Heart left ventricle (tissue), 16 donors: Measurements from ENCODE around the gene MOSPD3. TPM values are rescaled to one million over a fixed set of nuclear protein-coding genes. Genes with fewer than 3 reads are reported as not detected.
A peak's percentile ranks its signal among the peaks of the same experiment; 100 is the strongest.

ENCODE experiments used
- ATAC-seq, 4 donors: fragments of 200-7000 bp; cut with Tn5 transposase; one replicate each; pipeline ENCODE4 v1.9.1; 2020 to 2022; ENCODE audit warnings: moderate library complexity in 4 of 4, mild to moderate bottlenecking in 3 of 4, moderate number of reproducible peaks in 1 of 4
- DNase-seq, 5 donors: peaks; one replicate each; pipeline ENCODE4 v3.0.0-alpha.2; 2020
- H3K27ac ChIP-seq, 12 donors: fragments of 200-600 bp; sonication (generic) in 4 of 12; one replicate each; pipeline versions ENCODE4 v1.5.0 to v1.8.0; 2016 to 2022; ENCODE audit warnings: mild to moderate bottlenecking in 2 of 12
- H3K27me3 ChIP-seq, 9 donors: fragments of 200-600 bp; sonication (generic) in 2 of 9; one replicate each; pipeline versions ENCODE4 v1.5.1 to v1.8.0; 2016 to 2022; ENCODE audit warnings: mild to moderate bottlenecking in 3 of 9
- H3K36me3 ChIP-seq, 9 donors: fragments of 200-600 bp; sonication (generic) in 2 of 9; one replicate each; pipeline versions ENCODE4 v1.5.0 to v1.8.0; 2018 to 2022; ENCODE audit warnings: mild to moderate bottlenecking in 2 of 9
- H3K4me1 ChIP-seq, 12 donors: fragments of 200-600 bp; sonication (generic) in 4 of 12; one replicate each; pipeline versions ENCODE4 v1.5.0 to v1.8.0; 2016 to 2022; ENCODE audit warnings: mild to moderate bottlenecking in 3 of 12
- H3K4me3 ChIP-seq, 12 donors: fragments of 200-600 bp; sonication (generic) in 4 of 12; one replicate each; pipeline versions ENCODE4 v1.5.0 to v1.8.0; 2017 to 2022; ENCODE audit warnings: mild to moderate bottlenecking in 9 of 12, moderate library complexity in 4 of 12
- H3K9me3 ChIP-seq, 12 donors: fragments of 200-600 bp; sonication (generic) in 4 of 12; one replicate each; pipeline versions ENCODE4 v1.5.0 to v1.8.0; 2016 to 2022; ENCODE audit warnings: mild to moderate bottlenecking in 1 of 12
- POLR2A ChIP-seq, 2 donors: fragments of 450-650 bp; IDR thresholded peaks; one replicate each; pipeline ENCODE4 v1.6.1; 2017; ENCODE audit warnings: antibody characterized with exemption in 2 of 2, mild to moderate bottlenecking in 2 of 2, moderate library complexity in 2 of 2
- WGBS, 4 donors: extraction: QIAGEN DNeasy Blood & Tissue Kit in 2 of 4; methylation state at CpG; one replicate each; pipeline versions ENCODE4 v1.1.5 to v1.1.7; 2013 to 2018; 5-methylcytosine and 5-hydroxymethylcytosine counted together
- intact Hi-C, 10 donors: fragments of 100-400 bp; cut with DNase I; formaldehyde crosslinking; loops; one replicate each; pipeline versions ENCODE4 v1.11.1 to v1.14.2; 2022
- polyA plus RNA-seq, 2 donors: library from polyadenylated mRNA; stranded (reverse); fragments of 200-250 nt; gene quantifications; one replicate each; pipeline ENCODE4 v1.2.3, GENCODE V29; 2013
- total RNA-seq, 9 donors: library from RNA; depleted of rRNA in 2 of 9; stranded (reverse); fragments of >200 nt in 2 of 9; fragmentation: NEBNext Ultra II Directional in 3 of 9; extraction: Animal tissue kit (Norgen Biotek cat#: 25700) in 3 of 9; gene quantifications; one replicate each; pipeline versions ENCODE4 v1.1.0 to v1.2.4, GENCODE V29; 2016 to 2023
- TF ChIP-seq, protein P1 (sequence below), 12 donors: fragments of 200-600 bp; sonication (generic) in 4 of 12; IDR thresholded peaks; one replicate each; pipeline versions ENCODE4 v1.5.0 to v1.8.0; 2018 to 2022; ENCODE audit warnings: antibody characterized with exemption in 12 of 12, mild to moderate bottlenecking in 5 of 12
- donor health status: ischemic (EF 13 %, LVEDD 7.1; RV severe dilation, severe dysfunction).
- donor health status: healthy with polysubstance abuse.
- donor health status: DM: no; HTN: yes; CAD: no.
- donor health status: DM: no; HTN: no; CAD: no.
- donor health status: ischemic (EF 25% LVEDD 6.9; RV normal size, moderate dysfunction).
- donor health status: ischemic (EF 25% LVEDD 5.7; RV mildly dilated, moderate dysfunction).
- donor health status: healthy.
- donor health status: DM: yes; HTN: yes; CAD: no.
- donor health status: ischemic (EF 35%, LVEDD 5.7; RV mildly dilated, moderate dysfunction).
- donor health status: nonischemic (EF 11% LVEDD 7.7; RV severe dilation, severe dysfunction).
- donor health status: DM: yes; HTN: yes; CAD: no.
- donor health status: PGD.
- donor health status: ischemic (EF 29% LVEDD 5.4; RV normal size, mild dysfunction).
- donor health status: nonischemic (EF 23%, LVEDD 6.1; RV moderate dilation, normal function).

The MOSPD3 gene
- total and polyA plus RNA-seq, 11 donors: 6.7 to 13.8 (median 10.4) TPM

DNA sequence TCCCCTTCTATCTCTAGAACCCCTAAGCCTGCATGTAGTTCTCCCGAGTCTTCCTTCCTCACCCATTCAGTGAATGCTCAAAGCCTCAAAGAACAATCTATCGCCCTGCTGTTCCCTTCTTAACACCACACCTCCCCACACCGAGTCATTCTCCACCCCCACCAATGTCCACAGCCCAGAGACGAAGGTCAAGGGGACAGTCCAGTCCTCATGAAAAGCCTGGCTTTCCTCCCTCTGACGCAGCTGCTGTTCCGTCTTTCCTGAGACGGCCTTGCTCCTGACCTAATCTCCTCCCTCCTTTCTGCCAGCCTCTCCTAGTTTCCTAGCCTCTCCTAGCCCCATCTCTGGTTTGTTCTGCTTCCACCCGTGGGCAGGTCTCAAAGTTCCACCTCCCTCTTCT lies 9.2 kb downstream of the MOSPD3 start:
- H3K27me3 ChIP-seq: no peaks in the 10 kb centered on the region
- intact Hi-C loops: loop anchor here in 1 of 10 donors (5.0 kb wide), 1 partner anchor 66 kb away; no protein-coding TSS in a partner anchor
- DNase-seq (no peak), ATAC-seq (no peak)
- peaks cover 0 to 6% (median 0%) of the 10 kb centered on the region in 9 donors for H3K36me3 ChIP-seq
- 85 to 87% (median 86%) methylated on average over 8 of the region's 8 CpGs for WGBS, 4 donors
- no peak overlapping the region for H3K4me3 ChIP-seq
- H3K9me3 ChIP-seq: no peaks in the 10 kb centered on the region
- no peak for TF ChIP-seq POLR2A (IDR thresholded peaks at IDR 0.05)
- TF ChIP-seq, protein P1, sequence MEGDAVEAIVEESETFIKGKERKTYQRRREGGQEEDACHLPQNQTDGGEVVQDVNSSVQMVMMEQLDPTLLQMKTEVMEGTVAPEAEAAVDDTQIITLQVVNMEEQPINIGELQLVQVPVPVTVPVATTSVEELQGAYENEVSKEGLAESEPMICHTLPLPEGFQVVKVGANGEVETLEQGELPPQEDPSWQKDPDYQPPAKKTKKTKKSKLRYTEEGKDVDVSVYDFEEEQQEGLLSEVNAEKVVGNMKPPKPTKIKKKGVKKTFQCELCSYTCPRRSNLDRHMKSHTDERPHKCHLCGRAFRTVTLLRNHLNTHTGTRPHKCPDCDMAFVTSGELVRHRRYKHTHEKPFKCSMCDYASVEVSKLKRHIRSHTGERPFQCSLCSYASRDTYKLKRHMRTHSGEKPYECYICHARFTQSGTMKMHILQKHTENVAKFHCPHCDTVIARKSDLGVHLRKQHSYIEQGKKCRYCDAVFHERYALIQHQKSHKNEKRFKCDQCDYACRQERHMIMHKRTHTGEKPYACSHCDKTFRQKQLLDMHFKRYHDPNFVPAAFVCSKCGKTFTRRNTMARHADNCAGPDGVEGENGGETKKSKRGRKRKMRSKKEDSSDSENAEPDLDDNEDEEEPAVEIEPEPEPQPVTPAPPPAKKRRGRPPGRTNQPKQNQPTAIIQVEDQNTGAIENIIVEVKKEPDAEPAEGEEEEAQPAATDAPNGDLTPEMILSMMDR (IDR thresholded peaks at IDR 0.05): no peak
- peaks cover 0 to 6% (median 0%) of the 10 kb centered on the region in 12 donors for H3K4me1 ChIP-seq
- no peak overlapping the region for H3K27ac ChIP-seq

DNA sequence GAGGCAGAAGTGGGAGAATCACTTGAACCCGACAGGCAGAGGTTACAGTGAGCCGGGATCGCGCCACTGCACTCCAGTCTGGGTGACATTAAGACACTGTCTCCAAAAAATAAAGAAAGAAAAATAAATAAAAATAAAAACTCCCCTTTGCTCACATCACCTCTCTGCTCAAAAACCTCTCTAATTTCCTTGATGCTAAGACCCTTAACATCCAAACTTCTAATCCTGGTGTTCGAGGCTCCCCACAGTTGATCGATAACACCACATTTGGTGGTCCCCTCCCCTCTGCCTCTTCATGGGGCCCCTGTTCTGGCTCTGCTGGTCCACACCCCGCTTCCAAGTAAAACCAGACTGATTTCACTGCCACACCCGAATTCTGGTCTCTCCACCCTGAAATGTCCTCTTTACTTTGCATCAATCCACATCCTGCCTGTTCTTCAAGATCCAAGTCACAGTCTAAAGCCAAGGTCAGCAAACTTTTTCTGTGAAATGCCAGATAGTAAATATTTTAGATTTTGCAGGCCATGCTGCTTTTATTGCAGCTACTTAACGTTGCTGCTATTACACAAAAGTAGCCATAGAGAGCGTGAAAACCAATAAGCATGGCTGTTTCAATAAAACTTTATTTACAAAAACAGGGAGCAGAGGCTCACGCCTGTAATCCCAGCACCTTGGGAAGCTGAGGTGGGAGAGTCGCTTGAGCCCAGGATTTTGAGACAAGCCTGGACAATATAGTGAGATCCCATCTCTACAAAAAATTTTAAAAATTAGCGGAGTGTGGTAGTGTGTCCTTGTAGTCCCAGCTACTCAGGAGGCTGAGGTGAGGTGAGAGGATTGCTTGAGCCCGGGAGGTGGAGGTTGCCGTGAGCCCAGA lies 11.8 kb downstream of the MOSPD3 start:
- Histone ChIP-seq H3K9me3 (no peaks in the 10 kb centered on the region), H3K4me1 (peaks cover 0 to 12% (median 4%) of the 10 kb centered on the region in 12 donors), H3K4me3 (no peak overlapping the region), H3K36me3 (peaks cover 0 to 6% (median 0%) of the 10 kb centered on the region in 9 donors), H3K27me3 (no peaks in the 10 kb centered on the region), H3K27ac (no peak overlapping the region)
- no peak for DNase-seq
- ATAC-seq: no peak
- TF ChIP-seq, protein P1 (IDR thresholded peaks at IDR 0.05): no peak
- no peak for TF ChIP-seq POLR2A (IDR thresholded peaks at IDR 0.05)
- 82 to 93% (median 88%) methylated on average over 15 of the region's 15 CpGs for WGBS, 4 donors
- intact Hi-C loops: loop anchor here in 1 of 10 donors (5.0 kb wide), 1 partner anchor 63 kb away; no protein-coding TSS in a partner anchor

DNA sequence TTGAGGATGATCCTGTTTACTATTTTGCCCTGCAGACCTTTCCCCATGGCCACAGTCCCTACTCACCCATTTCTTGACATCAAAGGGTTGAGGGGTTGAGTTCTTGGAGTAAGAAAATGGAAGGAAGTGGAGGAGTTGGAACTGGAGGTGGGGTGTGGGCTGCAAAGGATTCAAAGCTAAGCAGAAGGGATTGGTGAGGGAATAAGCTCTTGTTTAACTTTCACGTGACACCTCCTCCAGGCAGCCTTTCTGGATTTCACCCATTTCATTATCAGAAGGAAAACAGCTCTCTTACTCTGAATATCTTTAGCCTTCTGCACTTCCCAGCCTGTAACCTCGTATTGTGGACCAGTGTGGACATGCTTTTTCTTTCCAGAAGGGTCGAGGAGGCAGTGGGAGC lies 13.7 kb downstream of the MOSPD3 start:
- H3K4me1 ChIP-seq: peaks cover 0 to 12% (median 4%) of the 10 kb centered on the region in 12 donors
- H3K27me3 ChIP-seq: no peaks in the 10 kb centered on the region
- WGBS, 4 donors: 10 to 23% (median 18%) methylated on average over 3 of the region's 3 CpGs
- DNase-seq (no peak), ATAC-seq (no peak)
- H3K27ac ChIP-seq: no peak overlapping the region
- H3K4me3 ChIP-seq: peak overlapping the region in 9 of 12 donors; percentile 26 to 51 (median 43)
- intact Hi-C loops: loop anchor here in 2 of 10 donors (5.0 kb wide), 2 partner anchors 41 to 46 kb away; partner anchors contain the start of gene GNB2 (in 1 of the 2)
- TF ChIP-seq POLR2A (IDR thresholded peaks at IDR 0.05): no peak
- TF ChIP-seq, protein P1 (IDR thresholded peaks at IDR 0.05): no peak
- no peaks in the 10 kb centered on the region for H3K9me3 ChIP-seq
- no peaks in the 10 kb centered on the region for H3K36me3 ChIP-seq
